AG04450 (cell line): ENCODE results near the gene GPC5. TPM values are rescaled to one million over a fixed set of nuclear protein-coding genes. Genes with fewer than 3 reads are reported as not detected.

Experiments
- CTCF ChIA-PET: fragments of 300-600, 350-600 bp; formaldehyde crosslinking; extraction: SDS; loops from one replicate; lab custom pipeline; 2022; ENCODE audit warnings: antibody characterized with exemption, inconsistent platforms; lab: Charles Lee
- POLR2A ChIA-PET: fragments of 350-600 bp; formaldehyde crosslinking; extraction: SDS; loops from one replicate; lab custom pipeline; 2021; ENCODE audit warnings: antibody characterized with exemption, inconsistent platforms; lab: Yijun Ruan, JAX
- DNase-seq: peaks from one replicate; pipeline ENCODE4 v3.0.0-alpha.2; 2011; ENCODE audit warnings: low read depth, low spot score
- H3K27ac ChIP-seq: one replicate; pipeline ENCODE4 v1.5.1; 2012; ENCODE audit warnings: low read depth, low read length, control low read depth
- H3K27me3 ChIP-seq: one replicate; pipeline ENCODE4 v1.6.0; 2012; ENCODE audit warnings: low read length; ENCODE audit not compliant: control insufficient read depth, insufficient read depth
- H3K4me3 ChIP-seq: 2 replicates; pipeline ENCODE4 v1.5.1; 2011; ENCODE audit warnings: mild to moderate bottlenecking, low read depth, low read length, control low read depth
- H3K9me3 ChIP-seq: 2 replicates; pipeline ENCODE4 v1.5.1; 2012; ENCODE audit warnings: low read length; ENCODE audit not compliant: control insufficient read depth, insufficient read depth
- CTCF ChIP-seq: IDR thresholded peaks from 2 replicates; pipeline ENCODE4 v1.5.1; 2011; ENCODE audit warnings: low read depth, low read length, control low read depth, inconsistent platforms
- polyA plus RNA-seq: library from polyadenylated mRNA; depleted of rRNA; stranded (reverse); fragments of >200 nt; gene quantifications from 2 replicates; pipeline ENCODE4 v1.2.3, GENCODE V29; 2011

The GPC5 gene
- polyA plus RNA-seq, 1 experiment = 3.6 TPM

- Histone ChIP-seq H3K27ac (no peak overlapping the region), H3K27me3 (no peaks in the 10 kb centered on the region), H3K4me3 (no peak overlapping the region), H3K9me3 (no peaks in the 10 kb centered on the region)
- no peak for DNase-seq
- no peak for TF ChIP-seq CTCF
- POLR2A ChIA-PET = no interaction called here
- CTCF ChIA-PET = interaction anchor here (0.7 kb wide), 1 partner anchor 40 kb away, joined by 3 read pairs; no protein-coding TSS in a partner anchor
Measured at GRCh38 chr13:91816263-91816807, 417.9 kb downstream of the GPC5 start.

GRCh38 chr13:91817250-91817649, 418.8 kb downstream of the GPC5 start:
- Histone ChIP-seq H3K27me3 (no peaks in the 10 kb centered on the region), H3K4me3 (no peak overlapping the region), H3K27ac (no peak overlapping the region), H3K9me3 (no peaks in the 10 kb centered on the region)
- peak; percentile 36 for TF ChIP-seq CTCF
- DNase-seq = no peak
- ChIA-PET POLR2A (no interaction called here), CTCF (interaction anchor here (1.0 kb wide), 1 partner anchor 341 kb away, joined by 9 read pairs; no protein-coding TSS in a partner anchor)

DNA sequence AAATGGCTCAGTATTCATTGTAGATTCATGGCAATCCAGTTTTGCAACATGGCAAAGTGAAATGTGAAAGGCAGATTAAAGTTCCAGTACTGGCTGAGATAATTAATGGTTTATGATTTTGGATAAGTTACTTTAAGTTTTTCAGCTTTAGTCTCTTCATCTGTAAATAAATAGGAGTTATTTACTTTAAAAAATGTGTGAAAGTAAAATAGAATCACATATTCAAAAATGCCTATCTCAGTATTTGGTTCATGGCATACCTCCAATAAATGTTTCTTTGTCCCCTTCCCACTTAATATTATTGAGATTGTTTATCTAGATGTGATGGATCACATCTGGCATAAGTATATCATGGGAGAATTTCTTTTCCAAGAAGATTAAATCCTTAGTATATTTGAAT, 426.0 kb downstream of the GPC5 start:
- Histone ChIP-seq H3K27me3 (no peaks in the 10 kb centered on the region), H3K27ac (no peak overlapping the region), H3K9me3 (no peaks in the 10 kb centered on the region), H3K4me3 (no peak overlapping the region)
- ChIA-PET CTCF (interaction anchor here (0.6 kb wide), 1 partner anchor 295 kb away, joined by 7 read pairs; no protein-coding TSS in a partner anchor), POLR2A (no interaction called here)
- DNase-seq = no peak
- TF ChIP-seq CTCF = no peak

DNA sequence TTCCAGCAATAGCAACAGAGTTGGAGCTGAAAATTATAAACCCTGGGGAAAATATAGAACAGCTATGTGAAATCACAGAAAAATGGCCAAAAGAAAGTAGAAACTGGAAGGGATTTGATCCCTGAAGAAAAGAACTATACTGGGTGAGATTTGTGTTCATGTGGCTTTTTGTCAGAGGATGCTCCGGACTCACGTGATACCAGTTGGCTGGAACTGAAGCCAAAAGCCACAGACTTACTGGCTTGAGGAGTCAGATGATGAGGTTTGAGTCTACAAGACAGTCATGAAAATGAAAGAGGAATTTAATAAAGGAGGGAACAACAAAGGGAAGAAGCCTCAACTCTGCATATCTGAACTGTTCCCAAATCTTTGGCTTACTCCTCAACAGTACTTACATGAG, 427.1 kb downstream of the GPC5 start:
- Histone ChIP-seq H3K4me3 (no peak overlapping the region), H3K27ac (no peak overlapping the region), H3K9me3 (no peaks in the 10 kb centered on the region), H3K27me3 (no peaks in the 10 kb centered on the region)
- POLR2A ChIA-PET = no interaction called here
- no peak for TF ChIP-seq CTCF
- CTCF ChIA-PET = no interaction called here
- DNase-seq = no peak

DNA sequence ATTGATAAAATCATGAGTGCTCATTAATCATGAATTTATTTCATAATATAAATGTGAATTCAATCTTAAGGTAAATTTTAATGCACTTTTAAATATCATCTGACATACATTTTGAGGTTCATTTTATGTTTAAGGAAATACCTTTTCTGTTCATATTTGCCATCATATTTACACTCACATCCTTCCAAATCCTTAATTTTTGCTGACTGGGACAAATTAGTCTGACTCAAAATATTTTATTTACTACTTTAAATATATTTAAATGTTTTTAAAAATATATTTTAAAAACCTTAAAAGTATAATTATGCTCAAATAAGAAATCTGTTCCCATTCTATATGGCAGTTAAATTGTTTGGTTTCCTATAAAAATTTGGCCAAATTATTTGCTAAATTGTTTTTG, 438.1 kb downstream of the GPC5 start:
- H3K4me3 ChIP-seq = no peak overlapping the region
- ChIA-PET CTCF (no interaction called here), POLR2A (no interaction called here)
- TF ChIP-seq CTCF = no peak
- no peak overlapping the region for H3K27ac ChIP-seq
- H3K27me3 ChIP-seq = no peaks in the 10 kb centered on the region
- no peak for DNase-seq
- H3K9me3 ChIP-seq = no peaks in the 10 kb centered on the region
